Measurements from ENCODE around the gene GMCL2. TPM values are rescaled to one million over a fixed set of nuclear protein-coding genes. Genes with fewer than 3 reads are reported as not detected.
A peak's percentile ranks its signal among the peaks of the same experiment; 100 is the strongest.

Gene GMCL2
- total RNA-seq, 2 donors from 2014 or later = 2.8 TPM; not detected in 1

DNA sequence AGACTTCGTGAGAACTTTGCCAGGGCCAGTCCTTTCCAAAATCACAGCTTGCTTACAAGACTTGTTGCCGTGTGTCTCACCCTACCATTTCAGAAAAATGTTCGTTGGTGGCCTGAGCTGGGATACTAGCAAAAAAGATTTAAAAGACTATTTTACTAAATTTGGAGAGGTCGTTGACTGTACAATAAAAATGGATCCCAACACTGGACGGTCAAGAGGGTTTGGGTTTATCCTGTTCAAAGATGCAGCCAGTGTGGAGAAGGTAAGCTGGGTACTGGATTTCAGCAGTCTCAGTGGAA is 18.5 kb upstream of the GMCL2 start:
- Histone ChIP-seq H3K4me1 (replicated peaks) (peaks cover 13% of the 10 kb centered on the region), H3K36me3 (peaks cover 14 to 19% of the 10 kb centered on the region in 2 donors), H3K27ac (peak overlapping the region; percentile 75 to 88), H3K4me3 (peak overlapping the region; percentile 90 to 95), H3K9me3 (no peaks in the 10 kb centered on the region), H3K27me3 (replicated peaks; ENCODE audit: insufficient read depth) (no peaks in the 10 kb centered on the region)
- no peak for DNase-seq (ENCODE audit: low spot score)
- 3% methylated on average over 5 of the region's 5 CpGs for WGBS
- intact Hi-C loops (cut with DNase I) = no loop called here
- no peak for TF ChIP-seq POLR2AphosphoS5 (IDR thresholded peaks at IDR 0.05)
- TF ChIP-seq, protein P1, sequence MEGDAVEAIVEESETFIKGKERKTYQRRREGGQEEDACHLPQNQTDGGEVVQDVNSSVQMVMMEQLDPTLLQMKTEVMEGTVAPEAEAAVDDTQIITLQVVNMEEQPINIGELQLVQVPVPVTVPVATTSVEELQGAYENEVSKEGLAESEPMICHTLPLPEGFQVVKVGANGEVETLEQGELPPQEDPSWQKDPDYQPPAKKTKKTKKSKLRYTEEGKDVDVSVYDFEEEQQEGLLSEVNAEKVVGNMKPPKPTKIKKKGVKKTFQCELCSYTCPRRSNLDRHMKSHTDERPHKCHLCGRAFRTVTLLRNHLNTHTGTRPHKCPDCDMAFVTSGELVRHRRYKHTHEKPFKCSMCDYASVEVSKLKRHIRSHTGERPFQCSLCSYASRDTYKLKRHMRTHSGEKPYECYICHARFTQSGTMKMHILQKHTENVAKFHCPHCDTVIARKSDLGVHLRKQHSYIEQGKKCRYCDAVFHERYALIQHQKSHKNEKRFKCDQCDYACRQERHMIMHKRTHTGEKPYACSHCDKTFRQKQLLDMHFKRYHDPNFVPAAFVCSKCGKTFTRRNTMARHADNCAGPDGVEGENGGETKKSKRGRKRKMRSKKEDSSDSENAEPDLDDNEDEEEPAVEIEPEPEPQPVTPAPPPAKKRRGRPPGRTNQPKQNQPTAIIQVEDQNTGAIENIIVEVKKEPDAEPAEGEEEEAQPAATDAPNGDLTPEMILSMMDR (IDR thresholded peaks at IDR 0.05) = no peak
- no peak for TF ChIP-seq POLR2A (IDR thresholded peaks at IDR 0.05)

DNA sequence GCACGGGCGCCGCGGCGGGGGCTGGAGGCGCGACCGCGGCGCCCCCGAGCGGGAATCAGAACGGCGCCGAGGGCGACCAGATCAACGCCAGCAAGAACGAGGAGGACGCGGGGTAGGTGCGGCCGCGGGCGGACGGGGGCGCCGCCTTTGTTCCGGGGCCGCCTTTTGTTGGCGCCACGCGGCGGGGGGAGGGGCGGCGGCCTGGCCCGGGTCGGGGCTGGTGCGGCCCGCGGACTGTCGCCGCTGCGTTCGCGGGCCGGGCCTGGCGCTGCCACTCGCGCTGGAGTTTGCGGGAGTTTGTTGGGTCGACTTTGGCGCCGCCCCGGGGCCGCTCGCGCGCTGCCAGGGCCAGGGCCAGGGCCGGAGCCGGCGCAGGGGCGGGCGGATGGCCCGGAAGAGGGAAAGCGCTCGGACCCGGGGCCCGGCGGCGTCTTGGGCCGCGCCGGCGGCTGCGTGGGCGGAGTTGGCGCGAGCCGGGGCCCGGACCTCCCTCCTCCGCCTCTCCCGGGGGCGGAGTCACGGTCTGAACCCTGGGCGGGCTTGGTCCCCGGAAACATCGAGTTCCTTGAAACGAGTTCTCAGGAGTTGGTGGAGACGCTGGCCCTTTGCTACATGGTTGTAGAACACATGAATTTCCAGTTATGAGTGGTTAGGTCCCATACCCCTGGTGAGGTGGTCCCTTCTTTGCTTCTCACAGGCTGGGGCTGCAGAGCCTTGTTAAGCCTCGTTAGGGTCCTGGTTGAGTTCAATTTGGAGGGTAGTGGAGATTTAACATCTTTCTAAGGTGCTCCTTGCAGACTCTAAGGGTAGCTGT is 18.0 kb upstream of the GMCL2 start:
- TF ChIP-seq, protein P1 (IDR thresholded peaks at IDR 0.05) = peak in 1 of 4 experiments; percentile 6
- TF ChIP-seq POLR2AphosphoS5 (IDR thresholded peaks at IDR 0.05) = peak; percentile 60
- no peak for TF ChIP-seq POLR2A (IDR thresholded peaks at IDR 0.05)
- H3K4me1 ChIP-seq (replicated peaks) = peaks cover 13% of the 10 kb centered on the region
- no peaks in the 10 kb centered on the region for H3K9me3 ChIP-seq
- intact Hi-C loops (cut with DNase I) = no loop called here
- peaks cover 8 to 13% of the 10 kb centered on the region in 2 donors for H3K36me3 ChIP-seq
- no peaks in the 10 kb centered on the region for H3K27me3 ChIP-seq (replicated peaks; ENCODE audit: insufficient read depth)
- H3K4me3 ChIP-seq = peak overlapping the region; percentile 90 to 95
- peak; percentile 75 for DNase-seq (ENCODE audit: low spot score)
- H3K27ac ChIP-seq = peak overlapping the region; percentile 75 to 88
- WGBS = under 1% methylated on average over 82 of the region's 90 CpGs

DNA sequence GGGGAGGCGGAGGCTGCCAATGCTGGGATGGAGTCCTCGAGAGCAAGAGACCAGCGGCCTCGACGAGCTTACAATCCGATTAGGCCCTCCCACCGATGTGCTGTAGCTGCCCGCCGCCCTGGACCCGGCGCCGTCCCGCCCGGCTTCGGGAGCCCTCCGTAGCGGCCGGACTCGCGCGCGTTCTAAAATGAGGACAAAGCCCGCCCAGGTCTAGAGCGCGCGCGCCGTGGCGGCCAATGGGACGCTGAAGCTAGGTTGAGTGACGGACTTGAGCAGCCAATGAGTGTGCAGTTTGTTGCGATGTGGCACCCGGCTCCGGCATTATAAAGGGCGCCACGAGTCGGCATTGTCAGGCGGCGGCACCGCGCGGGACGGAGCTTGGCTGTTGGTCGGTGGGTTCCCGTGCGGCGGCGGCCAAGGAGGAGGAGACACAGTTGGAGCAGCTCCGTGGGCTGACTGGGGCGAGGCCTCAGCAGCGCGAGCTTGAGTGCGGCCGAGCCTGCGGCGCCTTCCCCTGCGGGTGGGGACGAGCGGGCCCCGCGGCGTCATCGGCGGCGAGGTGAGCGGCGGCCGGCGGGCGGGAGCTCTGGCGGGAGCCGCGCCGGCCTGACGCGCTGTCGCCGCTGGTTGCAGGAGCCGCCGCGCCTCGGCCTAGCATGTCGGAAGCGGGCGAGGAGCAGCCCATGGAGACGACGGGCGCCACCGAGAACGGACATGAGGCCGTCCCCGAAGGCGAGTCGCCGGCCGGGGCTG is 17.2 kb upstream of the GMCL2 start, which contains the start of gene HNRNPAB:
TSS of gene HNRNPAB (plus strand) at position 352 of the 753 bp plus-strand sequence. CDS start at position 657, 305 bp downstream.
- intact Hi-C loops (cut with DNase I) = no loop called here
- under 1% methylated on average over 78 of the region's 96 CpGs for WGBS
- no peaks in the 10 kb centered on the region for H3K27me3 ChIP-seq (replicated peaks; ENCODE audit: insufficient read depth)

DNA sequence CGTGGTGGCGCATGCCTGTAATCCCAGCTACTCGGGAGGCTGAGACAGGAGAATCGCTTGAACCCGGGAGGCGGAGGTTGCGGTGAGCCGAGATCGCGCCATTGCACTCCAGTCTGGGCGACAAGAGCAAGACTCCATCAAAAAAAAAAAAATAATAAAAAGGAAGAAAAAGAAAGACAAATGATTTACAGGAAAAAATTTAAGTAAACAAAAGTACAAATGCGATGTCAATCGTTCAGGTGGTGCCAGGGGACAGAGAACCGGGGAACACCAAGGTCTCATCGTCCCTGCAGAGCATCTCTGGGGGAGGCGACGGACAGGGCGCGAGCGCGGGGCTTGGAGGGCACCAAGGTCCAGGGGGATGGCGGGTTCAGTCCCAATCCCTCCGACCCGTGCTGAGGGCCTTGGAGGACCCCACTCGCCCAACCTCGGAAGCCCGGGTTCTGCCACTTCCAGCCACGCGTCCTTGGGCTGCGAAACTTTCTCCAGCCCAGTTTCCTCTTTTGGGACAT is 16.6 kb upstream of the GMCL2 start:
- no peak for DNase-seq (ENCODE audit: low spot score)
- TF ChIP-seq, protein P1 (IDR thresholded peaks at IDR 0.05) = no peak
- TF ChIP-seq POLR2AphosphoS5 (IDR thresholded peaks at IDR 0.05) (no peak), POLR2A (IDR thresholded peaks at IDR 0.05) (no peak)
- no peaks in the 10 kb centered on the region for H3K36me3 ChIP-seq
- peaks cover 13% of the 10 kb centered on the region for H3K4me1 ChIP-seq (replicated peaks)
- H3K27me3 ChIP-seq (replicated peaks; ENCODE audit: insufficient read depth) = no peaks in the 10 kb centered on the region
- peak overlapping the region; percentile 90 to 95 for H3K4me3 ChIP-seq
- 24% methylated on average over 30 of the region's 30 CpGs for WGBS
- intact Hi-C loops (cut with DNase I) = no loop called here
- H3K27ac ChIP-seq = peak overlapping the region in 1 of 2 donors; percentile 88
- H3K9me3 ChIP-seq = no peaks in the 10 kb centered on the region

More for the DNA sequence above, 17.2 kb upstream of the GMCL2 start, which contains the start of gene HNRNPAB:
- Histone ChIP-seq H3K4me1 (replicated peaks) (peaks cover 13% of the 10 kb centered on the region), H3K27ac (peak within 1 kb of the TSS; percentile 75 to 88), H3K36me3 (peaks cover under 1 to 6% of the 10 kb centered on the region in 2 donors), H3K4me3 (peak within 1 kb of the TSS; percentile 90 to 95), H3K9me3 (no peaks in the 10 kb centered on the region)
- TF ChIP-seq, protein P1 (IDR thresholded peaks at IDR 0.05) = peak in 1 of 4 experiments; percentile 22
- TF ChIP-seq POLR2A (IDR thresholded peaks at IDR 0.05) (peak; percentile 99), POLR2AphosphoS5 (IDR thresholded peaks at IDR 0.05) (peak; percentile 99)
- peak; percentile 97 for DNase-seq (ENCODE audit: low spot score)

Data from prostate gland (tissue), 2 donors.